ENCODE results near the gene TLE4. TPM values are rescaled to one million over a fixed set of nuclear protein-coding genes. Genes with fewer than 3 reads are reported as not detected.

TLE4 gene
- total RNA-seq, 1 donor from 2014 or later = 97.4 TPM

DNA sequence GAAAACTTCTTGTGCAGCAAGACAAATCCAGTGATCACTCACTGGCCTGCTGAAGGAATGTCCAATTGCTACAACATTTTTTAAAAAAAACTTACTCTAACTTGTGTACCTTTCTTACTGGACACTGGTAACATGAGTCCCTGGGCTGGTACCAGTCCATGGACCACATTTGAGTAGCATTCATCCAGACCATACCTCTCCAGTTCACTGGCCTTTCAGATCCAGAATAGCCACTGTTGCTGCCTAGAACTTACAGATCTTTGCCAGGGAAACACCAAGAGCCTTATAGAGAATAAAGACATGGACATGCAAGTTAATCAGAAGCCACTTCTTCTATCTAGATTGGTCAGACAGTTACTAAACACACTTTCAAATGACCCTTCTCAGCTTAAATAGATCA, 185.3 kb downstream of the TLE4 start:
- Mint-ChIP-seq H3K4me1 (ENCODE audit: low read depth, unreplicated experiment) (no peaks in the 10 kb centered on the region), H3K27ac (ENCODE audit: unreplicated experiment) (no peak overlapping the region)
- TF ChIP-seq, protein P1, sequence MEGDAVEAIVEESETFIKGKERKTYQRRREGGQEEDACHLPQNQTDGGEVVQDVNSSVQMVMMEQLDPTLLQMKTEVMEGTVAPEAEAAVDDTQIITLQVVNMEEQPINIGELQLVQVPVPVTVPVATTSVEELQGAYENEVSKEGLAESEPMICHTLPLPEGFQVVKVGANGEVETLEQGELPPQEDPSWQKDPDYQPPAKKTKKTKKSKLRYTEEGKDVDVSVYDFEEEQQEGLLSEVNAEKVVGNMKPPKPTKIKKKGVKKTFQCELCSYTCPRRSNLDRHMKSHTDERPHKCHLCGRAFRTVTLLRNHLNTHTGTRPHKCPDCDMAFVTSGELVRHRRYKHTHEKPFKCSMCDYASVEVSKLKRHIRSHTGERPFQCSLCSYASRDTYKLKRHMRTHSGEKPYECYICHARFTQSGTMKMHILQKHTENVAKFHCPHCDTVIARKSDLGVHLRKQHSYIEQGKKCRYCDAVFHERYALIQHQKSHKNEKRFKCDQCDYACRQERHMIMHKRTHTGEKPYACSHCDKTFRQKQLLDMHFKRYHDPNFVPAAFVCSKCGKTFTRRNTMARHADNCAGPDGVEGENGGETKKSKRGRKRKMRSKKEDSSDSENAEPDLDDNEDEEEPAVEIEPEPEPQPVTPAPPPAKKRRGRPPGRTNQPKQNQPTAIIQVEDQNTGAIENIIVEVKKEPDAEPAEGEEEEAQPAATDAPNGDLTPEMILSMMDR (IDR thresholded peaks at IDR 0.05; ENCODE audit: partially characterized antibody, unreplicated experiment) = no peak

DNA sequence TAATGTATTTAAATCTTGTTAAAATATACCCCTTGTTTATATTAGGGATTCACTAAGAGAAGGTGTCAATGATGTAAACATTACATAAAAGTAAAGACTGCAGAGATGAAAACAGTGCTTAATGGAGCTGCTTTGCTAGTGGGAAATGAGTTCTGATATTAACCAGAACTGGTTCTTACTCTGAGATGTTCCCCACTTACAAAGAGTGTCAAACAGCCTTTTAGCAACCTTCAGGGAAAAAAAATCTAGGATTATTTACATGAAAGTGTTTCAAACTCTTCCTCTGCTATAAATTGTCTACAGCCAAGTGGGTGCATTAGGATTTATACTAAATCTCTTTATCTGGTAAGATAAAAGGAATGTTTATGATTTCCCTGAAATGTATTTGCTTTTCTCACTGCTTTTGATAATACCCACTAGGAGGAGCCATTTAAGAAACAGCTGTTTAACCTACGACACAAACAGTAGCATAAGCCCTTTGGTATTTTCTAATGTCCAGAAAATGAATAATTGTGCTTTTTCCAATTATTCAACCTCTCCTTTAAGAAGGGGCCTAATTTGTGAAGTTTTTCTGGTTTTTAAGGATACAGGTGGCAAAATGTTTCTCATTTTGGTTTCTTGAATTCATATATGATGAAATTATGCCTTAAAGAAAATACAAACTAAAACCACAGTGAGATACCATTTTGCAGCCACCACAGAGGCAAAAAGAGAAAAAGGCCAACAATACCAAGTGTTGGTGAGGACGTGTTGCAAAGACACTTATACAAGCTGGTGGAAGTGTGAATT, 186.3 kb downstream of the TLE4 start:
- H3K27me3 Mint-ChIP-seq (ENCODE audit: unreplicated experiment) = peaks cover 3% of the 10 kb centered on the region
- no peak overlapping the region for H3K27ac Mint-ChIP-seq (ENCODE audit: unreplicated experiment)
- H3K4me3 Mint-ChIP-seq (ENCODE audit: unreplicated experiment) = no peak overlapping the region
- H3K36me3 Mint-ChIP-seq (ENCODE audit: unreplicated experiment) = no peaks in the 10 kb centered on the region
- H3K9me3 Mint-ChIP-seq (ENCODE audit: unreplicated experiment) = no peaks in the 10 kb centered on the region
- DNase-seq = no peak
- no peaks in the 10 kb centered on the region for H3K4me1 Mint-ChIP-seq (ENCODE audit: low read depth, unreplicated experiment)
- TF ChIP-seq, protein P1 (IDR thresholded peaks at IDR 0.05; ENCODE audit: partially characterized antibody, unreplicated experiment) = peak; percentile 36

More for the DNA sequence above, 185.3 kb downstream of the TLE4 start:
- H3K27me3 Mint-ChIP-seq (ENCODE audit: unreplicated experiment) = peaks cover 3% of the 10 kb centered on the region
- no peaks in the 10 kb centered on the region for H3K36me3 Mint-ChIP-seq (ENCODE audit: unreplicated experiment)
- DNase-seq = no peak
- H3K9me3 Mint-ChIP-seq (ENCODE audit: unreplicated experiment) = no peaks in the 10 kb centered on the region
- H3K4me3 Mint-ChIP-seq (ENCODE audit: unreplicated experiment) = no peak overlapping the region

DNA sequence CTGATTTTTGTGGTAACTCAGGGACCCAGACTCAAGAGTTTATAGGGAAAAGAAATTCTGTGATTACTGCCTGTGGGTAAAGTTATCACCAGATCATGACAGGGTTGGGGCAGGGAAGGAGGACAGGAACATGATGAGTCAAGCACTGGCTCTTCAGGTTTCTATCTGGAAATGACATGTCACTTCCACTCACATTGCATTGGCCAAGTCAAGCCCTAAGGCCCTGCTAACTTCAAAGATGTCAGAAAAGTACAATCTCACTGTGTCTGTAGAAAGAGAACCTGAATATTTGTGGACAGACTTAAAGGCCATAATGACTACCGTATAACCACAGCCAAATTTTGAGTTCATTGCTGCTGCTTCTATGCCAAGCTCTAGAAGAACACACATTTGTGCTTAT, 187.7 kb downstream of the TLE4 start:
- Mint-ChIP-seq H3K4me3 (ENCODE audit: unreplicated experiment) (no peak overlapping the region), H3K9me3 (ENCODE audit: unreplicated experiment) (no peaks in the 10 kb centered on the region), H3K4me1 (ENCODE audit: low read depth, unreplicated experiment) (no peaks in the 10 kb centered on the region), H3K27ac (ENCODE audit: unreplicated experiment) (no peak overlapping the region), H3K36me3 (ENCODE audit: unreplicated experiment) (no peaks in the 10 kb centered on the region), H3K27me3 (ENCODE audit: unreplicated experiment) (peaks cover 3% of the 10 kb centered on the region)
- TF ChIP-seq, protein P1 (IDR thresholded peaks at IDR 0.05; ENCODE audit: partially characterized antibody, unreplicated experiment) = no peak
- no peak for DNase-seq

DNA sequence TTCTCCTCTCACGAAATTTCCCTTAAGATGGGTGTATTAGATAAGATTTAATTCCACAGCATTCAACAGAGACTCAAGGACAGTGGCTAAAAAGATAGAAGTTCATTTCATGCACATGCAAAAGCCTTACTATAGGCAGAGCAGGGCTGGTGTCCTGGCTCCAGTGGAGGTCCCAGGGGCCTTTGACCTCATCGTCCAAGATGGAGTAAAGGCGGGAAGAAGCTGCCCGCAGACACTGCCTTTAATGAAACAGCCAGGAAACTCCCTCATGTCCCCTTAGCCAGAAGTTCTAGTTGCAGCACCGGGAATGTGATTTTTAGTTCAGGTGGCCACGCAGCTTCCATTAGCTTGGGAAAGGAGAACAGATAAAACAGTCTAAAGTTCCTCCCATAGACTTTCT, 190.3 kb downstream of the TLE4 start:
- no peak for DNase-seq
- no peaks in the 10 kb centered on the region for H3K9me3 Mint-ChIP-seq (ENCODE audit: unreplicated experiment)
- peaks cover 3% of the 10 kb centered on the region for H3K27me3 Mint-ChIP-seq (ENCODE audit: unreplicated experiment)
- no peaks in the 10 kb centered on the region for H3K36me3 Mint-ChIP-seq (ENCODE audit: unreplicated experiment)
- H3K27ac Mint-ChIP-seq (ENCODE audit: unreplicated experiment) = no peak overlapping the region
- no peak overlapping the region for H3K4me3 Mint-ChIP-seq (ENCODE audit: unreplicated experiment)
- TF ChIP-seq, protein P1 (IDR thresholded peaks at IDR 0.05; ENCODE audit: partially characterized antibody, unreplicated experiment) = no peak
- H3K4me1 Mint-ChIP-seq (ENCODE audit: low read depth, unreplicated experiment) = no peaks in the 10 kb centered on the region

DNA sequence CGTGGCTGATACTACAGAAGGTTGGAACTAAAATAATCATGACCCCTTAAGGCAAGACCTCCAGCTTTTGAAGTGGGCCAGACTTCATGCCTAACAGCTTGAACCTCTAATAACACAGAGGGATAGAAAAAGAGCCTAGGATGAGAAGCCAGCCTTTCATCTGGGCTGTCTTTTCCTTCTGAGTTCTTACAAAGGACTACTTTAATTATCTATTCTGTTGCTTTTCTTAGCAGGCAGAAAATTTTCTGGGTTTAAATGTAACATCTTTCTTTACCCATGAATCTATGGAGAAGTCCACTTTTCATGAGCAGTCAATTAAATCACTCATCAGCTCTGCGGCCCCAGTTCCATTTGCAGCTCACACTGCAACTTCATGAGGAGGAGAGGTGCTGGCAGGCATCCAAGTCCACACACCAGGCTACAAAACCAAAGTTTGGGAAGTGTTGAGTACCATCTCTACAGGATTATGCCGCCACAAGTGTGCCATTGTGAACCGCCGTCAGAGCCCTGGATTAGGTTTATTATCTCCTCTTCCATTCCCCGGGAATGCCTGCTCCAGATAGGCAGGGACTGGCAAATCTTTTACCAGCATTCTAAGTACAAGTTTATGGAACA, 192.0 kb downstream of the TLE4 start:
- TF ChIP-seq, protein P1 (IDR thresholded peaks at IDR 0.05; ENCODE audit: partially characterized antibody, unreplicated experiment) = no peak
- no peak overlapping the region for H3K27ac Mint-ChIP-seq (ENCODE audit: unreplicated experiment)
- no peaks in the 10 kb centered on the region for H3K36me3 Mint-ChIP-seq (ENCODE audit: unreplicated experiment)
- H3K9me3 Mint-ChIP-seq (ENCODE audit: unreplicated experiment) = no peaks in the 10 kb centered on the region
- peaks cover 3% of the 10 kb centered on the region for H3K27me3 Mint-ChIP-seq (ENCODE audit: unreplicated experiment)
- H3K4me3 Mint-ChIP-seq (ENCODE audit: unreplicated experiment) = no peak overlapping the region
- no peaks in the 10 kb centered on the region for H3K4me1 Mint-ChIP-seq (ENCODE audit: low read depth, unreplicated experiment)
- DNase-seq = no peak

Data from glutamatergic neuron (in vitro differentiated cells).